Measurements from ENCODE around the gene CACNA1A. TPM values are rescaled to one million over a fixed set of nuclear protein-coding genes. Genes with fewer than 3 reads are reported as not detected.
A peak's percentile ranks its signal among the peaks of the same experiment; 100 is the strongest.

CACNA1A gene
- total RNA-seq, 1 donor from 2014 or later: under 0.01 TPM

DNA sequence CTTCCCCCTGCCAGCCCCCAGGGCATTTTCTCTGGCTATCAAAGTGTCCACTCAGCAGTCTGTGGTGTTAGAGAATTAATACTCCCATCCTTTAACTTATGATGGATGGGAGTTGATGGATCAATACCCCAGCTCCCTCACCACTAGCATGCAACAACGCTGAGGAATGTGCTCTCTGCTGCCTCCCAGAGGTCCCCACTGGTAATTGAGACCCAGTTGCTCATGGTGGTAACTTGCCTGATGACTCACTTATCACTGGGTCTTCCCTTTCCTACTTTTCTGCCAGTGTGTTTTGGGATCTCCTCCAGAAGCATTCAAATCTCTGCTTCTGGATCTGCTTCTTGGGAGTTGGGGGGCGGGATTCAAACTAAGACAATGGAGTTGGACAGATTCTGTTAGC lies 20.3 kb upstream of the CACNA1A start:
- FAIRE-seq (no peak), DNase-seq (ENCODE audit: low read depth) (peak; percentile 2)
- no peaks in the 10 kb centered on the region for H3K27me3 ChIP-seq (ENCODE audit: control insufficient read depth, insufficient read depth, low read length)
- H3K36me3 ChIP-seq (ENCODE audit: control insufficient read depth, insufficient read depth, low read length): no peaks in the 10 kb centered on the region
- TF ChIP-seq, protein P1, sequence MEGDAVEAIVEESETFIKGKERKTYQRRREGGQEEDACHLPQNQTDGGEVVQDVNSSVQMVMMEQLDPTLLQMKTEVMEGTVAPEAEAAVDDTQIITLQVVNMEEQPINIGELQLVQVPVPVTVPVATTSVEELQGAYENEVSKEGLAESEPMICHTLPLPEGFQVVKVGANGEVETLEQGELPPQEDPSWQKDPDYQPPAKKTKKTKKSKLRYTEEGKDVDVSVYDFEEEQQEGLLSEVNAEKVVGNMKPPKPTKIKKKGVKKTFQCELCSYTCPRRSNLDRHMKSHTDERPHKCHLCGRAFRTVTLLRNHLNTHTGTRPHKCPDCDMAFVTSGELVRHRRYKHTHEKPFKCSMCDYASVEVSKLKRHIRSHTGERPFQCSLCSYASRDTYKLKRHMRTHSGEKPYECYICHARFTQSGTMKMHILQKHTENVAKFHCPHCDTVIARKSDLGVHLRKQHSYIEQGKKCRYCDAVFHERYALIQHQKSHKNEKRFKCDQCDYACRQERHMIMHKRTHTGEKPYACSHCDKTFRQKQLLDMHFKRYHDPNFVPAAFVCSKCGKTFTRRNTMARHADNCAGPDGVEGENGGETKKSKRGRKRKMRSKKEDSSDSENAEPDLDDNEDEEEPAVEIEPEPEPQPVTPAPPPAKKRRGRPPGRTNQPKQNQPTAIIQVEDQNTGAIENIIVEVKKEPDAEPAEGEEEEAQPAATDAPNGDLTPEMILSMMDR (IDR thresholded peaks at IDR 0.05; ENCODE audit: insufficient read depth, low read length, severe bottlenecking): no peak
- no peak overlapping the region for H3K4me3 ChIP-seq (ENCODE audit: low read depth, low read length)

DNA sequence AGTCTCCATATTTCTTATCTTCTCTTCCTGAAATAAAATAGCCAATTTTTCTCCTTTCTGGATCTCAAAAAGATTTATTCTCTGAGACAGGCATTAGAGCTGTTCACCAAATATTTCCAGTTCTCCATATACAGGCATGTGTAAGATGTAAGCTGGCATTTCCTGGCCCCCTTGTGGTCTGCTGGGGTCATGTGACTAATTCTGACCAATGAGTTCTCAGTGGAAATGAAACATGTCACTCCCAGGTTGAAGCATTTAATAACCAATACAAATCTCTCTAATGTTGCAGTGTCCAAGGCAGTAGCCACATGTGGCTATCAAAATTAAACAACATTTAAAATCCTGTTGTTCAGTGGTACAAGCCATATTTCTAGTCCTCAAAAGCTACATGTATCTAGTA lies 14.8 kb upstream of the CACNA1A start:
- no peaks in the 10 kb centered on the region for H3K27me3 ChIP-seq (ENCODE audit: control insufficient read depth, insufficient read depth, low read length)
- no peak overlapping the region for H3K4me3 ChIP-seq (ENCODE audit: low read depth, low read length)
- FAIRE-seq (no peak), DNase-seq (ENCODE audit: low read depth) (no peak)
- no peaks in the 10 kb centered on the region for H3K36me3 ChIP-seq (ENCODE audit: control insufficient read depth, insufficient read depth, low read length)
- TF ChIP-seq, protein P1 (IDR thresholded peaks at IDR 0.05; ENCODE audit: insufficient read depth, low read length, severe bottlenecking): no peak

DNA sequence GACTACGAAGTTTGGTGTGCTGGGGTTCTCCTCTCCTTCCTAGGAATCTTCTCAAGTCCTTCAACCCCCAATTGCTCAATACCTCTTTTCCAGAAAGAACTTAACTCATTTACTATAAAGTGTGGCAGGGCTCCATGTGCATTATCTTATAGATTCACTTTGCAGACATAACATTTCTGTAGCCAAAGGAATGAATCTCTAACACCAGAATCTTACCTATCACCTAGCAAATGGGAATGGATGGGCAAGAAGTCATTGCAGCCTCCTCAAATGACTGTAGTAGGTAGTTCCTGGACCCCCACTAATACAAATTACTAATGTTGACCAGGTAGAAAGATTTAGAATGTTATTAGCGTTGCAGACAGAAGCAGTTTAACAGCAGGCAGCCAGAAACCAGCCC lies 5.7 kb upstream of the CACNA1A start:
- Histone ChIP-seq H3K27me3 (ENCODE audit: control insufficient read depth, insufficient read depth, low read length) (peaks cover 7% of the 10 kb centered on the region), H3K36me3 (ENCODE audit: control insufficient read depth, insufficient read depth, low read length) (no peaks in the 10 kb centered on the region), H3K4me3 (ENCODE audit: low read depth, low read length) (no peak overlapping the region)
- DNase-seq (ENCODE audit: low read depth): no peak
- FAIRE-seq: no peak
- TF ChIP-seq, protein P1 (IDR thresholded peaks at IDR 0.05; ENCODE audit: insufficient read depth, low read length, severe bottlenecking): no peak

DNA sequence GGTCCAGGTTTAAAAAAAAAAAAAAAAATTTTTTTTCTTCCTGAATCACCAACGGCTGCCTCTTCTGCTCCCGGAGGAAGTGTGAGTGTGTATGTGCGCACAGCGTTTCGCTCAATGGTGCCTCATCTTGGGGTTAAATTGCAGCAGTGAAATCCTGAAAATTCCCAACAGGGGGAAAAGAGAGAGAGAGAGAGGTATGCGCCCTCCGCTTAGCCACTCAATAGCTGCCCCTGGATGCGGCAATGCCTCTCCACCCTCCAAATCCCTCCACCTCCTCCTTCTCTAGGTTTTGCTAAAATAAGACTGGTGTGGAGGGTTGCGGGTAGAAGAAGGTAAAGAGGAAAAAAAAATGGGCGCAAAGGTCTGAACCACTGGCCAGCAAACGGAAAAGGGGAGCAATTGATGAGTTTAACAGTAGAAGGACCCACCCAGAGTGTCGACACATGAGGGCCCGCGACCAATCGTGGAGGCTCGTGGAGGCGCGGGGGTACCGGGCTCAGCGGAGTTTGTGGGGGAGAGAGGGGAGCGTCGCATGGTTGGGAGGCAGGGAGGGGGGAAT lies 853 bp upstream of the CACNA1A start:
- TF ChIP-seq, protein P1 (IDR thresholded peaks at IDR 0.05; ENCODE audit: insufficient read depth, low read length, severe bottlenecking): no peak
- Histone ChIP-seq H3K27me3 (ENCODE audit: control insufficient read depth, insufficient read depth, low read length) (peaks cover 11% of the 10 kb centered on the region), H3K36me3 (ENCODE audit: control insufficient read depth, insufficient read depth, low read length) (no peaks in the 10 kb centered on the region), H3K4me3 (ENCODE audit: low read depth, low read length) (no peak overlapping the region)
- DNase-seq (ENCODE audit: low read depth): no peak
- FAIRE-seq: no peak

DNA sequence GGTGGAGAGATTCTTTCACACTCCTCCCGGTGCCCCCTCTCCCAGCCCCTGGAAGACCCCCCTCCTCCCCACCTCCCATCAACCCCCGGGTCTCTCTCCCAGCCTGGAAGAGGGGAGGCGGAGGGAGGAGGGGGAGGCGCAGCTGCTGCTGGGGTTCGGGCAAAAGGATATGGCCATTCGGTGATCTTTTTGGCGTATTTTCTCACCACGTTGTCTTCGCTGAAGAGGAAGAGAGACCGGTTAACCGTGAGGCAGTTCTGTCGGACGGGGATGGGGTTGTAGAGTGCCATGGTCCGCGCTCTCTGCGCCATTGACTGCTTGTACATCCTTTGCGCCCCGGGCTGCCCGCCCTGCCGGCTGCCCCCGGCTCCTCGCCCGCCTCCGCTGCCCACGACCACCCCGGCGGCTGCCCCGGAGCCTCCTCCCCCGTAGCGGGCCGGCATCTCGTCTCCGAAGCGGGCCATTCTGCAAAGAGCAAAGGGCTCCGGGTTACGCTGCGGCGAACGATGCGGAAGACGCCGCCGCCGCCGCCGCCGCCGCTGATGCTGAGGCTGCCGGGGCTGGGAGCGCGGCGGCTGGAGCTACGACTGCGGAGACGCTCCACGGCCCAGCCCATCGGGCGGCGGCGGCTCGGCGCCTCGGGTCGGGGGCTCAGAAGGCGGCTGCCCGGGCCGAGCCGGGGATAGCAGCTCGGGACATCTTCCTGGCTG lies 363 bp downstream of the CACNA1A start:
- H3K27me3 ChIP-seq (ENCODE audit: control insufficient read depth, insufficient read depth, low read length): peaks cover 11% of the 10 kb centered on the region
- FAIRE-seq (no peak), DNase-seq (ENCODE audit: low read depth) (no peak)
- H3K36me3 ChIP-seq (ENCODE audit: control insufficient read depth, insufficient read depth, low read length): no peaks in the 10 kb centered on the region
- TF ChIP-seq, protein P1 (IDR thresholded peaks at IDR 0.05; ENCODE audit: insufficient read depth, low read length, severe bottlenecking): no peak
- no peak overlapping the region for H3K4me3 ChIP-seq (ENCODE audit: low read depth, low read length)

Measured in bronchial epithelial cell (primary cell).